GM18909 (cell line): Measurements from ENCODE around the gene GPR142.

Experiments used
- ATAC-seq: cut with Tn5 transposase; IDR thresholded peaks from one replicate; pipeline ENCODE4 v1.9.1; 2021; ENCODE audit warnings: mild to moderate bottlenecking; ENCODE audit not compliant: unreplicated experiment, poor library complexity

GPR142 gene, protein sequence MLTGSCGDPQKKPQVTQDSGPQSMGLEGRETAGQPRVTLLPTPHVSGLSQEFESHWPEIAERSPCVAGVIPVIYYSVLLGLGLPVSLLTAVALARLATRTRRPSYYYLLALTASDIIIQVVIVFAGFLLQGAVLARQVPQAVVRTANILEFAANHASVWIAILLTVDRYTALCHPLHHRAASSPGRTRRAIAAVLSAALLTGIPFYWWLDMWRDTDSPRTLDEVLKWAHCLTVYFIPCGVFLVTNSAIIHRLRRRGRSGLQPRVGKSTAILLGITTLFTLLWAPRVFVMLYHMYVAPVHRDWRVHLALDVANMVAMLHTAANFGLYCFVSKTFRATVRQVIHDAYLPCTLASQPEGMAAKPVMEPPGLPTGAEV

DNA sequence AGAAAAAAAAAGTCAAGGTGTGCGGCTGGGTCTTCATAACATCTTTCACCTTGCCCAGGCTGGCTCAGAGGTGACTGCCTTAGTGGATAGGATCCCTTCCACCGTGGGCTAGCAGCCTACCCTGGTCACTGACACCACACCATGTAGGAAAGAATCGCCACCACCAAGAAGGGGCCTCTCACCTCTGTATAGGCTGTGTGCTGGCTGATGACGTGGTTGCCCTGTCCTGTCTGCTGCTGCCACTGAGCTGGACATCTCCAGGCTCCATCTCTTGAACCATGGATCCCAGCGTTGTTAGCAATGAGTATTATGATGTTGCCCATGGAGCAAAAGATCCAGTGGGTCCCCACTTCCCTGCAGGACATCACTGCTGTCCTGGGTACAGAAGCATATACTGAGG, at the start of gene GPR142:
TSS of gene GPR142 (plus strand) at position 301 of the 400 bp plus-strand sequence. CDS start 2,035 bp downstream, outside the sequence.
- ATAC-seq = no peak

DNA sequence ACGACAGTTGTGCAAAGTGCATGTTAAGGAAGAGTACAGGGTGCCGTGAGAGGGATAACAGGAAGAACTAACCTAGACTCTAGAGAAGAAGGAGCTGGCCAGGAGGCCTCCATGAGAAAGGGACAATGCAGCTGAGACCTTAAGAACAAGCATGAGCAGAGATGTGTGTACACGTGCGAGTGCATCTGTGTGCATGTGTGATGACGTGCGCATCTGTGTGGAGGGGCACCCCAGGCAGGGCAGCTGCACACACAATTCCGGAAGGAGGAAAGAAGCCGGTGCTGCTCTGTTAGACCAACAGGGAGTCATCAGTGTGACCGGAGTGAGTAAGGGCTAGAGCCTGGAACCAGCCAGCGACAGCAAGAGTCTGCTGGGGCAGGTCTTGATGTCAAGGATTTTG, 48.9 kb upstream of the GPR142 start:
- ATAC-seq = no peak

DNA sequence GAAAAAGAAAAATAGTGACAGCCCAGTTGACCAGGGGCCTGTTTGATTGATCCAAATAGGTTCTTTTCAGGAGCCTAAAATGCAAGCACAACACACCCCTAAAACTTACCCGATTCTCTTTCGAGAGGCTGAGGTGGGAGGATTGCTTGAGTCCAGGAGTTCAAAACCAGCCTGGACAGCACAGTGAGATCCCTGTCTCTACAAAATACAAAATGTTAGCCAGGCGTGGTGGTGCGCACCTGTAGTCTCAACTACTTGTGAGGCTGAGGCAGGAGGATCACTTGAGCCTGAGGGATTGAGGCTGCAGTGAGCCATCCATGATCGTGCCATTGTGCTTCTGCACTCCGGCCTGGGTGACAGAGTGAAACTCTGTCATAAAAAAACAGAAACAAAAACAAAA, 42.8 kb upstream of the GPR142 start:
- no peak for ATAC-seq

DNA sequence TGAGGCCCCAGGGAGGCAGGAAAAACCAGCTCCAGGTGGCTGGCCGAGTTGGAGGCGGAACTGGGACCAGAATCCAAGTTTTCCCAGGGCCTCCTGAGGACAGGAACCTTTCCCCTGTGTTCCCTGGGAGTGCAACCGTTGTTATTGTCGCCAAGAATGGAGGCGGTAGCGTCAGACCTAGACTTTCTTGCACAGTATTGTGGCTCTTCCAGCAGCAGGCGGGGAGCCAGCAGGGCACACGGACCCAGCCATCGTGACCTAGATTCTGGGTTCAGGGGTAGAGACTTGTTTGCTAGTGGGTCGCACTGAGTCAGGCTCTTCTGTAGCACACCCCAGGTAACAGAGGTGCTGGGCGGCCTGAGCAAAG, 41.9 kb upstream of the GPR142 start:
- ATAC-seq = no peak

DNA sequence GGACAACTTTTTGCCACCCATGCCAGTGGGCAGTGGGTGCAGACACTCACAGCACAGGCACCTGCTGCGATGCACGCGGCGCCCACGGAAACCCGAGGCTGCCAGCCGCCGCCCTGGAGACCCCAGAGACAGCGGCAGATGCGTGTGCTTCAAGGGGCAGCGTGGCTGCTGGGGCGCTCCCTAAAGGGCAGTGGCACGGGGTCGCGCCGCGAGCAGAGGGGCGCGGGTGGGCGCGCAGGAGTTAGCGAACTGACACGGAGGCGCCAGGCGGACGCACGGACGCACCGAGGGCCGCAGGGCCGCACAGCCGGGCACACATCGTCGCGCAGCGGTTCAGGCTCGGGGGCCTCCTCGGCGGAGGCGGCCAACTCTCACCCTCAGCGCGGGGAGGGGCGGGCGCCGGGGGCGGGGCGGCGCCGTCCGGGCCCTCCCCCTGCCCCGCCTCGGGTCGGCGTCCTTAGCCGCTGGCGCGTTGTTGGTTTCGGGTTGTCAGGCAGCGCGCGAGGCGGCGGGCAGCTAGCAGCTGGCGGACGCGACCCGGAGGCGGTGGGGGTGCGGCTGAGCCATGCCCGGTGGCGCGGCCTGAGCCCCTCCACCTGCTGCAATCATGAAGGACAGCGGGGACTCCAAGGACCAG, 41.4 kb upstream of the GPR142 start, which contains the start of gene KIF19:
TSS of gene KIF19 (plus strand) at position 484 of the 637 bp plus-strand sequence. CDS start at position 608, 124 bp downstream.
- ATAC-seq = peak; percentile 58

DNA sequence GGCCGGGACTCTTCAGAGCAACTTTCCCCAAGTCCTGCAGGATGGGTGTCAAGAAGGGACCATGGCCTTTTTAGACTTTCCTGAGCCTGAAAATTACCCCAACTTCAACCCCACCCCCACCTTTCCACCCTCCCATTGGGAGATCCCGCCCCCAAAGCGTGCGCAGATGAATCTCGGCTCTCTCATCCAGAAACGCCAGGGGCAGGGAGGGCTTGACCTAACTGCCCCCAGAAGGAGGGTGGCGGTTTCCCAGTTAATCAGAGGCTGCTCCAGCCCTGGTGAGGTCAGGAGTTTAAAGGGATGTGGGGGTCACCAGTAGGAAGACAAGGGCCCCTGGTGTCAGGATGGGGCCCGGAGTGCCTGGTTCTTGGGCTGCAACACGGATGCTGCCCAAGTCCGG, 40.8 kb upstream of the GPR142 start:
- ATAC-seq = no peak

DNA sequence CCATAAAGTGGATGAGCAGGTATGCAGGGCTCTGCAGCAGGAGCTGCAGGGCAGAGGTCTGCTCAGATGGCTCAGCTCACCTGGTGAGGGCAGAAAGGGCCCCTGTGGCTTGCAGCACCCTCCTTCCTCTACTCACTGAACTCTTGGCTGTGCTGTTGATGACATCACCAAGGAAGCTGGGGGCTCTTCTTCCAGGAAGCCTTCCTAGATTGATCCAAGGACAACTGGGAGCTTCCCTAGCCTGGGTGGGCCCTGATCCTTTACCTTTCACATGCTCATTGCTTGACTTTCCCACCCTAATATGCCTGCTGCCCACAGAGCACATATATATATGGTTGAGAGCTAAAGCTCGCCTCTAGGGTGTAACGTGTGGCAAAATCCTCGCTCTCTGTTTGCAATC, 38.8 kb upstream of the GPR142 start:
- ATAC-seq = no peak

DNA sequence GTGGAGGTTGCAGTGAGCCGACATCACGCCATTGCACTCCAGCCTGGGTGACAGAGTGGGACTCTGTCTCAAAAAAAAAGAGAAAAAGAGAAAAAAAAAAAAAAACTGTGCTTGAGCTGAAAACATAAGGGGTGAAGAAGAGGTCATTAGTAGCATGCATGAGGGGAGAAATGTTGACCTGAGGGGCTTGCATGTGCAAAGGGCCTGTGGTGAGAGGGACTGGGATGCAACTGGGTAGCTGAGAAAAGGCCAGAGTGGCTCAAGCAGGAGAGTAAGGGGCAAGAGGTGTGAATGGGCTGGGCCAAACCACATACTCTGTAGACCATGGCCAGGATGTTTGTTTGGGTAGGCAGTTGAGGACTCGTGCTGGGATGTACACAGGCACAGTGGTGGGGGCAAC, 37.9 kb upstream of the GPR142 start:
- ATAC-seq = no peak

DNA sequence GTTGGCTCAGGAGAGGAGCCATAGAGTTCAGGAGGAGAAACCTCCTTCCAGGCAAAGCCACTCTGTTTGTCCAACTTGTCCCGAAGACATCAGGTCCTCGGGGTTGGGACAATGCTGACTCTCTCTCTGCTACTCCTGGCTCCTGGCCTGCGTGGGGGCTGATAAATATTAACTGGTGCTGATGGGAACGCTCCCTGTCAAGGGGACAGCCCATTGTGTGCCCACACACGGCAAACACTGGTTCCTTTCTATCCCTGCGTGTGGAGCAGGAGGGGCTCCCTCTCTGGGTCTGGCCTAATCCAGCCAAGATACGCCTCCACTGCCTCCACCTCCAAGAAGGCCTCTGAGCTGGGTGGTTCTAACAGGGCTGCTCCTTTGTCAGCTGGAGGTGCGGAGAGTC, 36.9 kb upstream of the GPR142 start:
- no peak for ATAC-seq

DNA sequence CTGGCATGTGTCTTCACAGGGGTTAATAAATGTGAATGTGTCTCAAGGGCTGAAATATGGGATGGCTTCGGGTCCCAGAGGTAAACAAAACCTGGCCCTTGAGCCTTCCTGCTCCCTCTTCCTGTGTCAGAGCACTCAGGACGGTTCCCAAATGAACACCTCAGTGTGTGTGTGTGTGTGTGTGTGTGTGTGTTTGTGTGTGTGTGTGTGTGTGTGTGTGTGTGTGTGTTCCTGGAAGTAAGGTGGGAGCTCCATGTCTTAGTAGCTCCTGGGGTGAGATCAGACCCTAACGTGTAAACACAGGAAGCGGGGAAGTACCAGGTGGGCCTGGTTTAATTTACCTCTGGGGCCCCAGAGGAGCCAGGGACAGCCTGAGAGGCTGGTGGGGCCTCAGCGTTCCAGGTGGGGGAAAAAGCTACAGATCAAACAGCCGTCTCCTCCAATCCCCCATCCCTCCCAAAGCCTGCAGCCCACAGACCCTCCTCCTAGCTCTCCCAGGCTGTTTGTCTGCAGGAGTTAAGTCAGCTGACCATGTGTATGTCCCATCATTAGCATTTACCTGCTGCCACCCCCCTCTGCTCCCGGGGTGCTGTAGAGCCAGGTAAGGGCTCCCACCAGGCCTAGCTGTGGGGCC, 35.2 kb upstream of the GPR142 start:
- ATAC-seq = no peak

DNA sequence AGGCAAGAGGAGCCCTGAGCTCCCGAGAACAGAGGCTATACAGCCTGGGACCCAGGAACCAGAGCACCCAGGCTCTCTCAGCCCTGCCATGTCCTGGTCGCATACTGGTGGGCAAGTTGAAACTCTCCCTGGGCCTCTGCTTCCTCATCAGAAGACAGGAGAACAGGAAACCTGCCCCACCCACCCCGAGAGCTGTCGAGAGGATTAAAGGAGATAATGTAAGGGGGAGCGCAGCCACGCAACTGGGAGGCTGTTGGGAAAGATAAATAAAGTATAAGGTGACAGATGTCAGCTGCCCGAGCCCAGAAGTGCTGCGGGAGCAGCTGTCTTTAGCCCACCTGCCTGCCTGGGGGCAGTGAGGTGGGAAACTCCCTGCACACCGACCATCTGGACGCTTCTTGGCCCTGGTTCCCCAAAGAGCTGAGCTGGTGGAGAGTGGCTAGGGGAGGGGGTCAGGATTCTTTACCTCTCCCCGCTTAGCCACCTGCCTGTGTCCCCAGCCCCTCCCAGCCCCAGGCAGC, 34.5 kb upstream of the GPR142 start:
- no peak for ATAC-seq

DNA sequence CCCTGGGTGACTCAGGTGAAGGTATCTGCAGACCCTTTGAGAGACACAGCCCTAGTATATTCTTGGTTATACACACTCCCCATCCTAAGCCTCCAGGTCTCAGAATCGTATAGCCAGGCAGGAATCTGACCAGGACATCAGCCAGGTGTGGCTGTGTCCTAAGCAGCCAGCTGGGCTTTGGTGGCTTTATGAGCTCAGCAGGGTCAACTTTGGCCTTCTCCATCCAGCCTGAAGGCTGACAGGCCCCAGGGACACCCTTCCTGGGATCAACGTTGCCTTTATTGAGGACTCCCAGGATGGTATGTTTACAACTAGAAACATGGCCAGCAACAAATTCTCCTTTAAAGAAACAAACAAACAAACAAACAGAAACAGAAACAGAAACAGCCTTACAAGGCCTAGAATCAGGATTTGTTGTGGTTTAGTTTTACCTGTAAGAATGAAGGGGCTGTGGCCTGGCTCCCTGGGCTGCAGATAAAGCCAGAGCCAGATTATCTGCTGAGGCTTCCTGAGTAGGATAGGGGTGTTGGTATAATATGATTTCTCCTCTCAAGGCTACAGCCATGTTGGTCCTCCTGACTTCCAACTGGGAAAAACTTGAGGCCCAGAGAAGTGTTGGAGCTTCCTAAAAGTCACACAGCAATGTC, 32.8 kb upstream of the GPR142 start:
- no peak for ATAC-seq

DNA sequence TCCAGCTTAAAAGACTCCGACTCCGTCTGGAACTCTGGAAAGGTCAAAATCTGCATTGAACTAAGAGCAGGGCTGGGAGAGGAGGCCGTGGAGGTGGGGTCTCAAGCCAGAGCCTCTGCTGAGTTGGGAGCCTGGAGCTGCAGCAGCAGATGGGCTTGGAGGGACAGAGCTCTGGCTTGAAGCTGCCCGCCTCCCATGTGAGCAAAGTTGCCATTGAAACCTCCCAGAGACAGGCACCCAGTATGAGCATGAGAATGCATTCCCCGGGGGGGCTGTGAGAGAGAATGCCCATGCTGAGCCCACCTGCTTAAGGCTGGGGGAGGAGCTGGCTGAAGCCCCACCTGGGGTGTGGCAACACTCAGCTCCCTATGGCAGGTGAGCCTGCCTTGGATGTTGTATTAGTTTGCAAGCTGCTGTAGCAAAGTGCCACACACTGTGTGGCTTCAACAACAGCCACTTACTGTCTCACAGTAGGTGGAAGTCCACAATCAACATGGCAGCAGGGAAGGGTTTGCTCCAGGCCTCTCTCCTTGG, 31.7 kb upstream of the GPR142 start:
- no peak for ATAC-seq

DNA sequence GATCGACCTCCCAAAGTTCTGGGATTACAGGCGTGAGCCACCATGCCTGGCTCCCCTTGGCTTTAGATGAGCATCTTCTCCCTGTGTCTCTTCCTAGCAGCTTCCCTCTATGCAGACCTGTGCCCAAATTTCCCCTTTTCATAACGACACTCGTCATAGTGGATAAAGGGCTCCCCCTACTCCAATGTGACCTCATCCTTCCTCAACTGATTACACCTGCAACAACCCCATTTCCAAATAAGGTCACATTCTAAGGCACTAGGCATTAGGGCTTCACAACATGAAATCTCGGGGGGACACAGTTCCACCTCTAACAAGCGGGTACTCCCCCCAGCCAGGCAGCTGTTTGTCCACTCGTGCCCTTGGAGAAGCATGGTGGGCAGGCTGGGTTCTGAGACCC, 31.0 kb upstream of the GPR142 start:
- ATAC-seq = no peak

DNA sequence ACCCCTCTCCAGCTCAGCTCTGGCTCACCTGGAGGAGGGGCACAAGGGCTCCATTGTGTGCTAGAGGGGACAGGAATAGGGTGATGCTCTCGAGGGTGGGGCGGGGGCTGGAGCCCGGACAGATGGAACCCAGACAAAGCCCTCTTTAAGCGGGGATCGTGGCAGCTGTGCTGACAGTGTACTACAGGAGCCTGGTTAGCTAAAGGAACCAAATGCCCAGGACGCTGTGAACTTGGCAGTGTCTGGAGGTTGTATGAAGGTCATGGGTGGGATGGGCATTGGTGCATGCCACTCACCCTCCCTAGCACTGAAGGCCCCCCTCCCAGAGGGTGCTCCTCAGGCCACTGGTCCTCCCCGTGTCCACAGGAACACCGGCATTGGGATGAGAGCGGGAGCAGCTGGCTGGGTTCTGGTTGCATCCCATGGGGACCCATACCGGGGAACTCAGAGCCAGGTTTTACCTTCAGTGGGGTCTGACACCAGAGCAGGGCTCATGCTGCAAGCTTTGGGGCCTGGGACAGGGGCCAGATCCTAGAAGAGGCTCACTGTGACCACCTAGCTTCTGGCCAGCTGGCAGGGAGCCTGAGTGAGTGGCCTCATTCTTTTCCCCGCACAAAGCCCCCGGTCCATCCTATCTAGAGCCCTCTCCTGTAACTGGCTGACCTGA, 29.3 kb upstream of the GPR142 start:
- no peak for ATAC-seq

DNA sequence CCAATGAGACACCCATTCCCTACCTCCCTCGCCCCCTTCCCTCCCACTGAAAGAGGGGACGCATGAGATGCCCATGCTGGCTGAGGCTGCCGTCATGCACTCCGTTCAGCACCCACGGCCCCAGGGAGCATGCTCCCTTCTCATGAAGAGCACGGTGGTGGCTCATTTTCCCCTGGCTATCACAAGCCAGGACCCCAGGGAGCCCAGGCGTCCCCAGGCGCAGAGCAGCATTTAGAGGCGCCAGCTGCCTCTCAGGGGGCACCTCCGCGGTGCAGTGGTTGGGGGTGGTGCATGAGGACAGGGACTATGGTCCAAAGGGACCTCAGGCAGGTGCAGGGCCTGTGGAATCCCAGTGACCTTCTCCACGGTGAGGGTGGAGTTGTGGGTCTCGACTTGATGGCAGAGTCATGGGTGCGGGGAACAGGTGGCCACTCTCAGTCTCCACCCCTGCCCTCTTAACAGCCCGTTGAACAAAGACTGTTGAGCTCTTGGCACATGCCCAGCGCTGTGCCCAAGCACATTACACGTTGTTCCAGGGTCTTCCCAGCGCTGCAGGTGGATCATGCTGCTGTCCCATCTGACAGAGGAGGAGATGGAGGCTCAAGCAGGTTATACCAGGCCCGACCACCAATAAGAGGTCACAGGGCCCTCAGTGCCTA, 27.6 kb upstream of the GPR142 start:
- no peak for ATAC-seq

DNA sequence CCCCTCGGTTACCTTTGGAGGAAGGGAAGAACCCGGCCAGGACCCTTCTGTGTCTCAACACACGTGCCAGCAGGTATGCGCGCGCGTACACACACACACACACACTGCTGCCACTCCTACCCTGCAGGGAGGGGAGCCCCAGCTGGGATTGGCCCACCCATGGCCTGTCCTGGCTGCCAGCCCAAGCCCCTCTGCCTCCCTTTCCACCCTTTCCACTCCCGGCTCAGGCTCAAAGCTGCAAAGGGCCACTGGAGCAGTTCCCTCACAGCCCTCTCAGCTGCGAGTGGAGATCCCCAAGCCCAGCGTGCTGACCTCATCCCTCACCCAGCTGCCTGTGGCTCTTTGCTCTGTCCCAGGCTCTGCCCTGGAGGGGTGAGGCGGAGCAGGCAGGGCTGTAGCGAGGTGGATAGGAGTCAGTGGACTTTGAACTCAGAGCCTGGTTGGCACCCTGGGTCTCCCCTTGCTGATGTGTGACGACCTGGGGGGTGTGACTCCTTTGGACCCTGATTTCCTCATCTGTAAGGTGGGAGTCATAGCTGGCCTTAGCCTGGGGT, 26.8 kb upstream of the GPR142 start:
- no peak for ATAC-seq

DNA sequence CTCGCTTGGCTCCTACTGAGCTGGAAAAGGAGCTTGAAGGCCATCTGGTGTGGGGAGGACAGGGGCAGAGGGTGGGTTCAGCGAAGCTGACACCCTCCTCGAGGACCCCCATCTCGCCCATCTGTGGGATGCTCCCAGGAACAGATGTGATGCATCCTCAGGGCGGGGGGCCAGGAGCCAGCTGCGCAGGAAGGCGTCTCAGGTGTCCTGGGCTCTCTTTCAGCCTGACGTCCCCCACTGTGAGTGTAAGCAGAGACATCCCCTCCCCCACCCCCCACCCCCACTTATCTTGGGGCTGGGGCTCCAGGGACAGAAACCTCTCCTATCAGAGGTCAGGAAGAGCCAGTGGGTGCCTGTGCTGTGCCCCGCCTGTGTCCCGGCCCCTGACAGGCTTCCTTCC, 25.1 kb upstream of the GPR142 start:
- no peak for ATAC-seq

DNA sequence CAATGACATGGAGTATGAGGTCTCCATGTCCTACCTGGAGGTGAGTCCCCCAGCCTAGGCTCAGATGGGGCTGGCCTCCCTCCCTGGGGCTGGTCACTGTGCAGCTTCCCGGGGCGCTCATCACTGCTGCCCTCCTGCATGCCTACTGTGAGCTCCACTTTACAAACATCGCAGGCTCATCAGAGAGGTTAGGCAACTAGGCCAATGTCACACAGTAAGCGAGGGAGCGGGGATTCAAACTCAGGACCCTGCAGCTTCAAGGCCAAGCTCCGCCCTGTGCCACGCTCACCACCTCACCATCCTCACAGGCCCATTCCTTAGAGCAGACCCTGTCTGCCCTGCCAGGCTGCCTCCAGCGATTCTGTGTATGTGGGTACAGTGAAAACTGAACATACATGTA, 24.2 kb upstream of the GPR142 start:
- ATAC-seq = no peak
